HCT116 (cell line): Measurements from ENCODE around the gene LRRC3B. TPM values are rescaled to one million over a fixed set of nuclear protein-coding genes. Genes with fewer than 3 reads are reported as not detected.

ENCODE experiments used
- ATAC-seq: fragments of 200-7000 bp; cut with Tn5 transposase; 2 replicates; pipeline ENCODE4 v1.9.1; 2020; ENCODE audit warnings: mild to moderate bottlenecking, moderate library complexity
- BruUV-seq: library from RNA; stranded (reverse); fragments of 400-500 nt; replicated peaks from 2 replicates; lab custom pipeline; 2021; lab: Mats Ljungman, UMichigan
- CTCF ChIA-PET: fragments of 300-600 bp; sonication (Branson Sonifier 250); formaldehyde crosslinking; loops from one replicate; lab custom pipeline; 2021; ENCODE audit warnings: antibody characterized with exemption; lab: Charles Lee
- POLR2A ChIA-PET: fragments of 300-600, 350-600 bp; sonication (Branson Sonifier 250); formaldehyde crosslinking; loops from one replicate; lab custom pipeline; 2021; ENCODE audit warnings: antibody characterized with exemption; lab: Charles Lee
- RAD21 ChIA-PET, 2 experiments: fragments of 300-600 bp; sonication (Branson Sonifier 250); formaldehyde crosslinking; loops; one replicate each; lab custom pipeline; 2023; ENCODE audit warnings: low total read pairs in 2 of 2; ENCODE audit not compliant: uncharacterized antibody in 2 of 2, unreplicated experiment in 2 of 2, low non-redundant PET in 1 of 2; lab: Charles Lee
- DNase-seq: peaks from one replicate; pipeline ENCODE4 v3.0.0-alpha.2; 2010; ENCODE audit warnings: low read depth, low spot score
- H2AFZ ChIP-seq: fragments of 200-600 bp; shearing (Covaris generic), sonication (generic); 2 replicates; pipeline ENCODE4 v1.6.1; 2017; ENCODE audit warnings: low read depth, mixed run types, mixed read lengths, antibody characterized with exemption, low read length; ENCODE audit not compliant: poor library complexity, severe bottlenecking
- H3K27ac ChIP-seq: 2 replicates; pipeline ENCODE4 v1.5.1; 2012; ENCODE audit warnings: low read depth, low read length
- H3K27me3 ChIP-seq: fragments of 200-600 bp; sonication (generic); 2 replicates; pipeline ENCODE4 v1.6.1; 2016; ENCODE audit warnings: mixed run types, low read length, mixed read lengths; ENCODE audit not compliant: insufficient read depth
- H3K36me3 ChIP-seq, 2 experiments: fragments of 200-500 bp in 1 of 2; fragments of 200-600 bp in 1 of 2; sonication (Bioruptor generic) in 1 of 2; sonication (generic) in 1 of 2; 2 replicates each; pipeline versions ENCODE4 v1.5.1 to v1.6.1; 2014 to 2016; ENCODE audit warnings: low read length in 2 of 2, inconsistent platforms in 1 of 2, mixed read lengths in 1 of 2, mixed run types in 1 of 2; ENCODE audit not compliant: insufficient read depth in 2 of 2, control insufficient read depth in 1 of 2
- H3K4me1 ChIP-seq, 2 experiments: fragments of 200-600 bp in 1 of 2; sonication (generic) in 1 of 2; 2 replicates each; pipeline versions ENCODE4 v1.5.1 to v1.6.1; 2012 to 2017; ENCODE audit warnings: low read length in 2 of 2, inconsistent platforms in 1 of 2, mild to moderate bottlenecking in 1 of 2, mixed read lengths in 1 of 2, mixed run types in 1 of 2, moderate library complexity in 1 of 2; ENCODE audit not compliant: insufficient read depth in 2 of 2, control insufficient read depth in 1 of 2
- H3K4me2 ChIP-seq: fragments of 200-600 bp; sonication (generic); 2 replicates; pipeline ENCODE4 v1.6.1; 2017; ENCODE audit warnings: mixed run types, low read length, mixed read lengths
- H3K4me3 ChIP-seq, 2 experiments: fragments of 200-600 bp in 1 of 2; sonication (generic) in 1 of 2; replicated peaks in 1 of 2; 2 replicates each; pipeline ENCODE4 v1.5.1; 2011 to 2016; ENCODE audit warnings: low read length in 2 of 2, control low read depth in 1 of 2, low read depth in 1 of 2, mild to moderate bottlenecking in 1 of 2, mixed read lengths in 1 of 2, mixed run types in 1 of 2
- H3K79me2 ChIP-seq: fragments of 200-600 bp; sonication (generic); 2 replicates; pipeline ENCODE4 v1.6.1; 2017; ENCODE audit warnings: mild to moderate bottlenecking, mixed run types, low read length, moderate library complexity, mixed read lengths; ENCODE audit not compliant: insufficient read depth
- H3K9ac ChIP-seq: fragments of 200-600 bp; sonication (generic); 2 replicates; pipeline ENCODE4 v1.6.1; 2016; ENCODE audit warnings: low read length, mixed read lengths
- H3K9me2 ChIP-seq: fragments of 200-600 bp; sonication (generic), shearing (Covaris generic); 2 replicates; pipeline ENCODE4 v1.6.1; 2017; ENCODE audit warnings: mixed run types, mild to moderate bottlenecking, moderate library complexity; ENCODE audit not compliant: insufficient read depth
- H3K9me3 ChIP-seq, 2 experiments: fragments of 200-500 bp in 1 of 2; fragments of 200-600 bp in 1 of 2; sonication (Bioruptor generic) in 1 of 2; sonication (generic) in 1 of 2; 2 replicates each; pipeline ENCODE4 v1.6.1; 2014 to 2017; ENCODE audit warnings: low read length in 2 of 2, mixed read lengths in 2 of 2, inconsistent platforms in 1 of 2, low read depth in 1 of 2, mild to moderate bottlenecking in 1 of 2, mixed run types in 1 of 2, moderate library complexity in 1 of 2; ENCODE audit not compliant: control insufficient read depth in 1 of 2, insufficient read depth in 1 of 2
- H4K20me1 ChIP-seq: fragments of 200-600 bp; sonication (generic), shearing (Covaris generic); 2 replicates; pipeline ENCODE4 v1.6.1; 2017; ENCODE audit warnings: mixed run types, mild to moderate bottlenecking, moderate library complexity; ENCODE audit not compliant: insufficient read depth
- EGR1 ChIP-seq: IDR thresholded peaks from 2 replicates; pipeline ENCODE4 v1.6.1; 2012; ENCODE audit warnings: low read depth
- SP1 ChIP-seq: IDR thresholded peaks from 2 replicates; pipeline ENCODE4 v1.6.1; 2012; ENCODE audit warnings: low read depth
- SRF ChIP-seq: IDR thresholded peaks from 2 replicates; pipeline ENCODE4 v1.6.1; 2012; ENCODE audit warnings: low read depth
- ZNF274 ChIP-seq: fragments of 200-500 bp; sonication (Bioruptor generic); IDR thresholded peaks from 2 replicates; pipeline ENCODE4 v1.6.1; 2014; ENCODE audit warnings: mild to moderate bottlenecking, low read depth, low read length, inconsistent platforms
- intact Hi-C: fragments of 100-400 bp; cut with micrococcal nuclease; formaldehyde crosslinking; loops from 2 replicates; pipeline ENCODE4 v1.10.0; 2022
- total RNA-seq: library from RNA; stranded (reverse); gene quantifications from one replicate; pipeline ENCODE4 v1.2.1, GENCODE V29; 2021; ENCODE audit not compliant: unreplicated experiment
- TF ChIP-seq, protein P1 (sequence below), 3 experiments: fragments of 200-600 bp in 1 of 3; sonication (generic) in 1 of 3; IDR thresholded peaks in 2 of 3; conservative IDR thresholded peaks in 1 of 3; 2 replicates each; pipeline ENCODE4 v1.5.1; 2012 to 2017; ENCODE audit warnings: low read depth in 2 of 3, low read length in 2 of 3, antibody characterized with exemption in 1 of 3, borderline replicate concordance in 1 of 3, control low read depth in 1 of 3, mild to moderate bottlenecking in 1 of 3, mixed read lengths in 1 of 3, mixed run types in 1 of 3, moderate library complexity in 1 of 3; ENCODE audit not compliant: insufficient read depth in 1 of 3
- TF ChIP-seq, protein P2 (sequence below): IDR thresholded peaks from 2 replicates; pipeline ENCODE4 v1.6.1; 2011; ENCODE audit warnings: mild to moderate bottlenecking, low read length, moderate library complexity; ENCODE audit not compliant: insufficient replicate concordance; ENCODE audit errors: extremely low read depth

The LRRC3B gene
- total RNA-seq, 1 experiment from 2014 or later = not detected

DNA sequence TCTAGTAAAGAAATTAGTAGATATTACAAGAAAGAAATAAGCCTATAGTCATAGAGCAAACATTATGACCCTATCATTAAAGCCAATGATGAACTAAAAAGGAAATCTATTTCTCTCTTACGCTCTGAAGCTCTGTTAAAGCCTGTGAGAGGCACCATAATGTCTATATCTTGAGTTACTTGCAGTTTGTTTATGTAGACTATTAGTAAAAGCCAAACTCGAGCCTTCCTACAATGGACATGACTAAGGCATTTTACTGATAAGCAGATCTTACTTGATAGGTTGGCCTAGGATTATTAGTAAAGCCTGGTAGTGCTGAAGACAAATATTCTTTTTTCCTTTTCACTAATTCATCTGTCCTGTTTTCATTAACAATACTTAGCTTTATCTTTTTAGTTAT, 32.7 kb downstream of the LRRC3B start (continued):
- no peak for TF ChIP-seq SRF
- TF ChIP-seq, protein P1, sequence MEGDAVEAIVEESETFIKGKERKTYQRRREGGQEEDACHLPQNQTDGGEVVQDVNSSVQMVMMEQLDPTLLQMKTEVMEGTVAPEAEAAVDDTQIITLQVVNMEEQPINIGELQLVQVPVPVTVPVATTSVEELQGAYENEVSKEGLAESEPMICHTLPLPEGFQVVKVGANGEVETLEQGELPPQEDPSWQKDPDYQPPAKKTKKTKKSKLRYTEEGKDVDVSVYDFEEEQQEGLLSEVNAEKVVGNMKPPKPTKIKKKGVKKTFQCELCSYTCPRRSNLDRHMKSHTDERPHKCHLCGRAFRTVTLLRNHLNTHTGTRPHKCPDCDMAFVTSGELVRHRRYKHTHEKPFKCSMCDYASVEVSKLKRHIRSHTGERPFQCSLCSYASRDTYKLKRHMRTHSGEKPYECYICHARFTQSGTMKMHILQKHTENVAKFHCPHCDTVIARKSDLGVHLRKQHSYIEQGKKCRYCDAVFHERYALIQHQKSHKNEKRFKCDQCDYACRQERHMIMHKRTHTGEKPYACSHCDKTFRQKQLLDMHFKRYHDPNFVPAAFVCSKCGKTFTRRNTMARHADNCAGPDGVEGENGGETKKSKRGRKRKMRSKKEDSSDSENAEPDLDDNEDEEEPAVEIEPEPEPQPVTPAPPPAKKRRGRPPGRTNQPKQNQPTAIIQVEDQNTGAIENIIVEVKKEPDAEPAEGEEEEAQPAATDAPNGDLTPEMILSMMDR (IDR thresholded peaks at IDR 0.05 in 2 of 3, conservative IDR thresholded peaks at IDR 0.05 in 1 of 3; ENCODE audit: borderline replicate concordance in 1 of 3, insufficient read depth in 1 of 3, low read depth in 2 of 3, low read length in 2 of 3) = no peak
- no peak for TF ChIP-seq EGR1

DNA sequence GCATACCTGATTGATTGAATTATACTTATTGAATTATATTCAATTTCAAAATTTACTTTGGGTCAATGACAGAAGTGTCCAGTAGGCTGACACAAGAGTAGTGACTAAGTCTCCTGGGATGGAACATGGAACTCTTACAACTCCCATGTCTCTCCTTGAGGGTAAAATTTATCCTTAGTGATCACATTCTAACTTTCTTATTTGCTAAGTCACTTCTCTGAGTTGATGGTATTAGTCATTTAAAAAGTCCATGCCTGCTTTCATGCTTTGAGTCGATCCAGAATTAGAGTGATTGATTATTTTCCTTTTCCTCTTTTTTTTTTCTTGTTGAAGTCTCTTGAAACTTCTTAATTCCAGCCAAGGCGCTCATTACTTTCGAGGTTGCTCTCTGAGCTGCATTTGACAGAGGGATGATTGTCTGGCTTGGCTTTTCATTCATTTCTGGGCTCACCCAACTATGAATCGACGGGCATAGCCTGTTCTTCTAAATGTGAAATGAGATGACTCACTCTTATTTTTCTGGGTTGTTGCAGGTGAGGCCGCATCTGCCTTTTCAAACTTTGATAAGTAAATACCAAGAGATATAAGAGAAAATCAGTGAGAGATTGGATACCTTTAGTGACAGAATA, 34.9 kb downstream of the LRRC3B start:
- H3K9me2 ChIP-seq = no peaks in the 10 kb centered on the region
- no peak overlapping the region for H2AFZ ChIP-seq
- POLR2A ChIA-PET = no interaction called here
- no peaks in the 10 kb centered on the region for H3K27me3 ChIP-seq
- H3K36me3 ChIP-seq = no peaks in the 10 kb centered on the region
- CTCF ChIA-PET = no interaction called here
- BruUV-seq = no TSS peak
- DNase-seq = no peak
- H3K9me3 ChIP-seq = no peaks in the 10 kb centered on the region
- H3K4me3 ChIP-seq = no peak overlapping the region
- ATAC-seq = no peak
- intact Hi-C loops = no loop called here
- TF ChIP-seq ZNF274 = no peak
- TF ChIP-seq, protein P2, sequence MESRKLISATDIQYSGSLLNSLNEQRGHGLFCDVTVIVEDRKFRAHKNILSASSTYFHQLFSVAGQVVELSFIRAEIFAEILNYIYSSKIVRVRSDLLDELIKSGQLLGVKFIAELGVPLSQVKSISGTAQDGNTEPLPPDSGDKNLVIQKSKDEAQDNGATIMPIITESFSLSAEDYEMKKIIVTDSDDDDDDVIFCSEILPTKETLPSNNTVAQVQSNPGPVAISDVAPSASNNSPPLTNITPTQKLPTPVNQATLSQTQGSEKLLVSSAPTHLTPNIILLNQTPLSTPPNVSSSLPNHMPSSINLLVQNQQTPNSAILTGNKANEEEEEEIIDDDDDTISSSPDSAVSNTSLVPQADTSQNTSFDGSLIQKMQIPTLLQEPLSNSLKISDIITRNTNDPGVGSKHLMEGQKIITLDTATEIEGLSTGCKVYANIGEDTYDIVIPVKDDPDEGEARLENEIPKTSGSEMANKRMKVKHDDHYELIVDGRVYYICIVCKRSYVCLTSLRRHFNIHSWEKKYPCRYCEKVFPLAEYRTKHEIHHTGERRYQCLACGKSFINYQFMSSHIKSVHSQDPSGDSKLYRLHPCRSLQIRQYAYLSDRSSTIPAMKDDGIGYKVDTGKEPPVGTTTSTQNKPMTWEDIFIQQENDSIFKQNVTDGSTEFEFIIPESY = no peak
- TF ChIP-seq SP1 = no peak
- TF ChIP-seq, all 23 proteins: peak for 0
- Histone ChIP-seq H3K4me2 (no peak overlapping the region), H4K20me1 (no peaks in the 10 kb centered on the region), H3K9ac (no peak overlapping the region), H3K79me2 (no peaks in the 10 kb centered on the region), H3K4me1 (no peaks in the 10 kb centered on the region), H3K27ac (no peak overlapping the region)
- RAD21 ChIA-PET = no interaction called here
